HuH-7.5 (cell line): ENCODE measurements around the gene BRD4.

Experiments used
- DNase-seq: peaks from one replicate; pipeline ENCODE4 v3.0.0; 2011; ENCODE audit warnings: low spot score

BRD4 gene

GRCh38 chr19:15248106-15248505 is 84.2 kb downstream of the BRD4 start:
- DNase-seq = no peak

DNA sequence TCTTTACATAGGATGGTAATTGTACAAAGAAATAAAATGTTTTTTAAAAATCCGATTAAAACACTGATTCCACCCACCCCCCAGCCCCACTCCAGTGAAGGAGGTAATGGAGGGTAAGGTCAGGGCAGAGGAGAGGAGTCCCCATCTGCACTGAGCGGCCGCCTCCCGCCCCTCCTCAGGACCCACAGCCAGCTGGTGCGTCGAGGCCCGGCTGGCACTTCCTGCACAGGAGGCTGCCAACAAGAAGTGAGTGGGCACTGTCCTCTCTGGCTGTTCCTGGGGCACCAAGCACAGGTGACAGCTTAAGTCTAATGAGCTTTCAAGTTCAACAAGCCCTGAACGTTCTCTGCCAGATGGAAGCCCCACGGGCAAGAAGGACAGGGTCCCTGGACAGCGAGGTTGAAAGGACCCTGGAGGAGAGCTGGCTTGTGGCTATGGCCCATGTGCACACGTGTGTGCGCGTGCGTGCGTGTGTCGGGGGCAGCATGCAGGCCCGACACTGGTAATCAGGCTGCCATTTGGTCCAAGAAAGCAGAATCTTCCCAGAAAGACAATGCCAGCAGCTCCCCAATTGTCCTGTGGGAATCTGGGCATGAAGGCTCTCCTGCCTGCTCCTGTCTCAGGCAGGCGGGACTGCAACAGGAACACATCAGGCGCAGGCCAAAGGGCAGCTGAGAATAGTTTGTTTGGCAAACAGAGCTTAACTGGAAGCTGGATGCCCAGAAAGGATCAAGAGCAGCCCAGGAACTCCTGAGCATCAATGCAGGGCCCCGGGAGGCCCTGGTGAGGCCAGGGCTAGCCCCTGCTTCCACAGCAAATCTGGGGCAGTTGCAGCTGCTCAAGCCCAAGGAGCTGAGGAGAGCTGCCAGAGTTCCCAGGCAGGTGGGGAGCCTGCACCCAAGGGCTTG is 85.0 kb downstream of the BRD4 start:
- DNase-seq = peak; percentile 97

GRCh38 chr19:15246198-15246481 is 86.2 kb downstream of the BRD4 start:
- no peak for DNase-seq

DNA sequence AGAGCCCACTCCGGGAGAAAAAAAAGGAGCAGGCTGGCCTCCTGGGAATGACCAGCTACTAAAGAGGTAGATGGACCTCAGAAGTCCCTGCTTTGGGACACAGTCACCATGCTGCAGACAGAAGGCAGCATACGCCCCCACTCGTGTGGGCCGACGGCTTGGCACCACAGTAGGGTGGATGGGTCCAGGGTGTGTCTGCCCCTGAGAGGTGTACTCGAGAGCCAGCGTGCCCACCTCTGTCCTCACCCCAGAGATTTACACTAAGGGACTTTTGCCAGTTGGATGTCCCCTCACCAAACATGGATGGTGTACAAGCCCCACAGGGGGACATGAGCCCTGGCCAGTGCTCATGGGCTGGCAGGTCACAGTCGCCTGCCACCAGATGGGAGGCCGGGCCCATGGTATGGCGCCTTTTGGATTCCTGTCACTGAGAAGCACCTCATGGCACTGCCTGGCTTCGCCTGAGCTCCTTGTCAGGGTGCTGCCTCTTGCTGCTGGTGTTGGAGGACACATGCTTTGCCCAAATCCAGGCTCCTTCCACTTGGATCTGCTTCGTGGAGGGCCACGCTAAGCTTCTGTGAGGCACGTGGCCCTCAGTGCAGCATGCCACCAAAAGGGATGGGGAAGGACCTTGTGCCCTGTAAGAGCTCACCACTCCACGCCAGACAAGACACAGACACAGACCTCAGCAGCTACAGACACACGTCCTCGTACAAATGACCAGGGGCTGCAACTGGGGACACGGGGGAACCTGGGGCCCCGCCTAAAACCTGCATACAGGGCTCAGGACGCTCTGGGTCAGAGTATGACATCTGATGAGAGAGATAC is 86.8 kb downstream of the BRD4 start:
- DNase-seq = no peak

DNA sequence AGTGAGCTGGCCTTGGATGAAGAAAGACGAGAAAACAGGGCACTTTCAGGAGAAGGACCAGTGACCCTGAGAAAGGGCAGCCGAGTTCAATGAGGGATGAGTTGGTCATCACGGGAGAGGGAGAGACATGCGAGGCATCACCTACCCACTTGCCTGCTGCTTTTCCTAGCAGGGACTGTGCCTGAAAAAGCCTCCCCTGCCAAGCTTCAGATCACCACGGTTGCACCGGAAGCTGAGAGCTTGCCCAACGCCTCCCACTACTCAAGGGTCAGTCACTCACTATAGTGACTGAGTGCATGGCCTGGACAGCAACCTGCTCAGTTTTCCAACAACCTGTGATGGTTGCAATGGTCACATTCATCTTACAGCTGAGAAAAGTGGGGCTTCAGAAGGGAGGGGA is 87.5 kb downstream of the BRD4 start:
- DNase-seq = no peak

DNA sequence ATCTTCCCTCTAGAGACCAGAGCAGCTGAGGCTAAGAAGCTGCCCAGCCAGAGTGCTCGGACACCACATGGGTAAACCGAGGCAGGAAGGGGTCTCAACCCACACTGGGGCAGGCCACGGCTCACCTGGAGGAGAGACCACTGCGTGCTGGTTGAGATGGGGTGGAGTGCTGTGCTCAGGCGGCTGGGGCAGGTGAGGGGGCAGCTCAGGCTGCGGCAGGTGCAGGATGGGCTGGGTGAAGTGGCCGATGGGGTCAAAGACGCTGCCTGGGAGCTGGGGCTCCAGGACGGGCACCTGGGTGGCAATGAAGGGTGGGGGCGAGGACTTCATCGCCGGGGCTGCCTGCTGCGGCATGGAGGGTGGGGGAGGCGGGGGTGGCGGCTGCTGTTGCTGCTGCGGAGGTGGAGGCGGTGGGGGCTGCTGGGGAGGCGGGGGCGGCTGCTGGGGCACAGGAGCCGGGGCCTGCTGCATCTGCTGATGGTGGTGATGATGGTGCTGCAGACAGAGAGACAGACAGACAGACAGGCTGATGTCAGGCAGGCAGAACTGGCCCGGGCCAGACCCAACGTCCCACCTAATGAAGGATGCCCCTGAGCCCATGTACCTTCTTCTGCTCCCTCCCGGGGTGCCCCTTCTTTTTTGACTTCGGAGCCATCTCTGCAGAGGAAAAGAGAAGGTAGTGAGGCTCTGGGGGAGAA is 88.1 kb downstream of the BRD4 start:
- no peak for DNase-seq

GRCh38 chr19:15243236-15243957 is 88.9 kb downstream of the BRD4 start:
- no peak for DNase-seq

- no peak for DNase-seq
Measured at GRCh38 chr19:15241259-15241910, 91.0 kb downstream of the BRD4 start.

GRCh38 chr19:15240515-15240914 is 91.8 kb downstream of the BRD4 start:
- DNase-seq = no peak

DNA sequence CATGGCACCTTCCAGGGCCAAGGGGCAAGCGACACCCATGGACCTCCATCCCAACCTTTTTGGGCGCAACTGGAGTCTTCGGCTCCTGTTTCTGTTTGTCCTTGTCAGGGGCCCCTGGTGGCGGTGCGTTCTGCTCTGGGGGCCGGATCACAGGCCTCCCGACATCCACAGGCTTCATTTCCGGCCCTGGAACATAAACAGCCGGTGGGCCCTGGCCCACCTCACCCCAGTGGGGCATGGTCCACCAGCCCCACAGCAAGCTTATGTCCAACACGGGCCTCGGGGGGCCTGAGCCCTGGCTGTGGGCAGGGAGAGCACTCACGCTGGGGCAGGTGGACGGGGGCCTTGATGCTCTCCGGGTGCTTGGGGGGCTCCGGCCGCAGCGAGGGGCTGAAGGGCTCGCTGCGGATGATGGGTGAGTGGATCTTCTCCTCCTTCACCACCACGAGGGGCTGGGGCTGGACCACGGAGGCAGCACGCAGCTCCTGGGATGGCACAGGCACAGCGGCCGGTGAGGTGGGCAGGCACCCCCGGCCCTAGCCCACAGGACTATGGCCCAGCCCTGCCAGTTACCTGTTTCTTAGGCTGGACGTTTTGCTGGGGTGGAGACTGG is 92.9 kb downstream of the BRD4 start:
- no peak for DNase-seq

DNA sequence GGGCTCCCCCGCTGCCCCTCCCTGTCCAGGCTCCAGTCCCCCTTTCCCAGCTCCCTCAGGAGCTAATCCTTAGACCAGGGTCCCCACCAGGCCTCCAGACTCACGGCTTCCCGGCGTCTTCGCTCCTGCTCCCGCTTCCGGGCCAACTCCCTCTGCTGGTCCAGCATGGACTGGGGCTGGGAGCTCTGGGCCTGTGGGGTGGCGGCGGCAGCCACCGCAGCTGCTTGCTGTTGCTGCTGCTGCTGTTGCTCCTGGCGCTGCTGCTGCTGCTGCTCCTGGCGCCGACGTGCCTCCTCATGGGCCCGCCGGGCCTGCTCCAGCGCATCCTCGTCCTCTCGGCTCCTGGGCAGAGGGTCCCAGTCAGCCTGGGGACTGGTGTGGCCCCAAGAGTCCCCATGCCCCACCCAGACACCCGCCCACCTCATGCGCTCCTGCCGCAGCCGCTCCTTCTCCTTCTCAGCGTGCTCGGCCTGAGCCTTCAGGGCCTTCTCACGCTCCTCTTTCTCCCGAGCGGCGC is 93.6 kb downstream of the BRD4 start:
- no peak for DNase-seq

GRCh38 chr19:15237759-15238638 is 94.3 kb downstream of the BRD4 start:
- DNase-seq = no peak

GRCh38 chr19:15236886-15237285 is 95.5 kb downstream of the BRD4 start:
- DNase-seq = no peak

DNA sequence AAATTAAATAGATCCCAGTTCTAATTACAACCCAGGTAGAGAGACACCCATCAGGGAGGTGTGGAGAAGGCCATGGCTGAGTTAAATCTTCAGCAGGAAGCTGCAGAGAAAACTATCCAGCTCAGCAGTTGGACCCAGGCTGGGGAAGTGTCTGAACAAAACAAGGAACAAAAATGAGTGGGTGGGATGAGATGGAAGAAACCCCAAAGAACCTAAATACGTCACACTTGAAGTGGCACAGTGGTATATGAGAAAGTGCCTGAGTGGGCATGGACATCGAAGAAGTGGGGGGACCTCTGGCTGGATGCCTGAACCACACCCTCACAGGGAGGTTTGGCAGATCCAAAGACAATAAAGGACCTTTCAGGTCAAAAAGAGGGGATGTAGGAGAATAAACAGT is 96.6 kb downstream of the BRD4 start:
- DNase-seq = no peak

DNA sequence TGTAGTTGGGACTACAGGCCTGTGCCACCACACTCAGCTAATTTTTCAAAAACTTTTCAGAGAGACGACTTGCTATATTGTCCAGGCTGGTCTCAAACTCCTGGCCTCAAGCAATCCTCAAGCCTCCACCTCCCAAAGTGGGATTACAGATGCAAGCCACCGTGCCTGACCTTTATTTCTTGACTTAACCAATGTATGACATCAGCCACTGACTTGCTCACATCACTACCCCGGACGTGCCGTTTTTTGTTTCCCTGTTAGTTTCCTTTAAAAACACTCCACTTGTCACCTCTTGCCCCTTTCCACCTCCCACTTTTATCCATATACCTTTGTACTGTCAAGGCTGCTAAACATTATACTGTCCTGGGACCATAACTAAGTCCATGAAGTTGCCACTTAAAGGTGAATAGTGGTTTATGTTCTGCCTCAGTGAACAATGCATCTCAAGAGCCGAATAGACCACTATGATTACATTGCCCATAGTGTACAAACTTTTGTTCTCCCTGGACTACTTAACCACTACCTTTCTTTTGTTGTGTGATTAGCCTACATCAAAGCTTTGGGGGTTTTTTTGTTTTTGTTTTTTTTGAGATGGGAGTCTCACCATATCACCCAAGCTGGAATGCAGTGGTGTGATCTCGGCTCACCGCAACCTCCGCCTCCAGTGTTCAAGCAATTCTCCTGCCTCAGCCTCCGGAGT is 97.8 kb downstream of the BRD4 start:
- DNase-seq = no peak

- DNase-seq = no peak
Measured at GRCh38 chr19:15231271-15231670, 101.1 kb downstream of the BRD4 start.

DNA sequence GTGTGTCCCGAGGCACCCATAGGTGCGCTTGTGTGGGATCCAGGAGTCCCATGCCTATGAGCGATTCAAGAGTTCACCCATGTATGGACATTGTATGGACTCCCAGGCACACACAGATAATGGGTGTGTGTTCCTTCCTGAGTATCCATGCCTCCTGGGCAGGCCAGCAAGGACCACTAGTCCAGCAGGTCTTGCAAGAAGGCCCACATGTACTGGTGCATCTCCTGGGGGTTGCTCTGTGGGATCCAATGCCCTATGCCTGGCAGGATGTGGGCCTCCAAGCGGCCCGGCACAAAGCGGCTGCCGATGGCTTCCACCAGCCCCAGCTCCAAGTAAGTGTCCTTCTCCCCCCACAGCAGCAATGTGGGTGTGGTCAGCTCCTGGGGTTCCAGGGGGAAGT is 105.1 kb downstream of the BRD4 start:
- DNase-seq = no peak

GRCh38 chr19:15225760-15226159 is 106.6 kb downstream of the BRD4 start:
- DNase-seq = no peak

DNA sequence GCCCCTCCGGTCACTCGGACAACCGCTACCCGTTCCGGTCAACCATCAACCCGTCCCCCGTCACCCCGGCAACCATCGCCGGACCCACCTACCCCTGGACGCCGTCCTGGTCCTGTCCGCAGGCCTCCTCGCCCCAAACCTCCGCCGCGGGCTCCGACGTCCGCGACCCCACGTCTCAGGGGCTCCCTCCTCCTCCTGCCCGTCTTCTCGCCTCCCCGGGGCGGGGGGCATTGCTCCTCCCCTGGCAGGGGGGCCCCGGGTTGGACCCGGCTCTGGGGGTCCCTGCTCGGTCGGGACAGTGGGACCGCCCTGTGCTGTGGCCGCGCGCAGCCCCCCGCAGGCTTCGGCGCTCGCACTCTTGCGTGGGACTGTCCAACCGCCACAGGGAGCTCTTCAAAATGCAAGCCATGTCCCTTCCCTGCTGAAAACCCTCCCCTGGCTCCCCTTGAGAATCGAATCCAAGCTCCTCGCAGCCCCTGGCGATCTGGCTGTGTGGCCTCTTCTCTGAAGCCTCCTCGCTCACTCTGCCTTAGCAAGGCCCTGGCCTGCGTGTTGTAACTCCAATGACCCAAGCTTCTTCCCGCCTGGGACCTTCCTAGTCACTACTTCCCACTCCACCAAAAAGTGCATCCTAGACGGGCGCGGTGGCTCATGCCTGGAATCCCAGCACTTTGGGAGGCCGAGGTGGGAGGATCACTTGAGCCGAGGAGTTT is 108.5 kb downstream of the BRD4 start:
- no peak for DNase-seq
